SK-N-MC (cell line): ENCODE measurements around the gene PLA2G4D.

Experiments used
- EZH2 ChIP-seq: fragments of 200-600 bp; sonication (generic); IDR thresholded peaks from one replicate; pipeline ENCODE4 v1.6.1; 2017; ENCODE audit warnings: antibody characterized with exemption
- FOXP2 ChIP-seq: optimal IDR thresholded peaks from 2 replicates; pipeline ENCODE3; 2011; ENCODE audit warnings: mild to moderate bottlenecking, moderate library complexity; ENCODE audit not compliant: insufficient read depth; ENCODE audit errors: extremely low read length, control extremely low read depth
- POLR2AphosphoS5 ChIP-seq: IDR thresholded peaks from 2 replicates; pipeline ENCODE4 v1.6.1; 2012; ENCODE audit warnings: mild to moderate bottlenecking, low read depth, low read length, borderline replicate concordance

GRCh38 chr15:42102646-42103235 lies 8.4 kb upstream of the PLA2G4D start:
- no peak for TF ChIP-seq EZH2
- TF ChIP-seq POLR2AphosphoS5 = no peak
- no peak for TF ChIP-seq FOXP2
